Measurements from ENCODE around the gene TOLLIP.

The TOLLIP gene

GRCh38 chr11:1228921-1229451 is 80.4 kb downstream of the TOLLIP start:
- DNase-seq, result no peak

- DNase-seq, result no peak
Observed at GRCh38 chr11:1228101-1228821, 81.2 kb downstream of the TOLLIP start.

GRCh38 chr11:1227551-1228100 is 81.8 kb downstream of the TOLLIP start:
- DNase-seq, result no peak

- DNase-seq, result no peak
Observed at GRCh38 chr11:1226986-1227550, 82.4 kb downstream of the TOLLIP start.

- no peak for DNase-seq
Observed at GRCh38 chr11:1226226-1226985, 83.0 kb downstream of the TOLLIP start.

- no peak for DNase-seq
Observed at GRCh38 chr11:1225386-1226225, 83.8 kb downstream of the TOLLIP start.

- DNase-seq, result no peak
Observed at GRCh38 chr11:1224491-1225385, 84.7 kb downstream of the TOLLIP start.

Data from activated CD4-positive, alpha-beta T cell treated with anti-CD3 and anti-CD28 coated beads, Interleukin-2, amount 50 U/mL, for 1 hour (primary cell).